Kidney epithelial cell (primary cell): ENCODE measurements around the gene ATXN2. TPM values are rescaled to one million over a fixed set of nuclear protein-coding genes. Genes with fewer than 3 reads are reported as not detected.

Experiments
- DNase-seq: peaks from one replicate; pipeline ENCODE4 v3.0.0-alpha.2; 2010; ENCODE audit warnings: low read depth
- H3K27me3 ChIP-seq: 2 replicates; pipeline ENCODE4 v1.6.0; 2011; ENCODE audit warnings: low read length; ENCODE audit not compliant: control insufficient read depth, insufficient read depth
- H3K36me3 ChIP-seq: 2 replicates; pipeline ENCODE4 v1.5.1; 2011; ENCODE audit warnings: low read length; ENCODE audit not compliant: control insufficient read depth, insufficient read depth
- H3K4me3 ChIP-seq: 2 replicates; pipeline ENCODE4 v1.5.1; 2011; ENCODE audit warnings: low read depth, mild to moderate bottlenecking, control low read depth, low read length
- total RNA-seq: library from RNA; depleted of rRNA; stranded (reverse); fragments of >200 nt; gene quantifications from 2 replicates; pipeline ENCODE4 v1.2.3, GENCODE V29; 2015
- TF ChIP-seq, protein P1 (sequence below): IDR thresholded peaks from 2 replicates; pipeline ENCODE4 v1.5.1; 2011; ENCODE audit warnings: mild to moderate bottlenecking, moderate library complexity, low read length, control low read depth, inconsistent platforms; ENCODE audit not compliant: insufficient read depth, poor library complexity, severe bottlenecking

ATXN2 gene
- total RNA-seq, 1 donor from 2014 or later, result 26.3 TPM

DNA sequence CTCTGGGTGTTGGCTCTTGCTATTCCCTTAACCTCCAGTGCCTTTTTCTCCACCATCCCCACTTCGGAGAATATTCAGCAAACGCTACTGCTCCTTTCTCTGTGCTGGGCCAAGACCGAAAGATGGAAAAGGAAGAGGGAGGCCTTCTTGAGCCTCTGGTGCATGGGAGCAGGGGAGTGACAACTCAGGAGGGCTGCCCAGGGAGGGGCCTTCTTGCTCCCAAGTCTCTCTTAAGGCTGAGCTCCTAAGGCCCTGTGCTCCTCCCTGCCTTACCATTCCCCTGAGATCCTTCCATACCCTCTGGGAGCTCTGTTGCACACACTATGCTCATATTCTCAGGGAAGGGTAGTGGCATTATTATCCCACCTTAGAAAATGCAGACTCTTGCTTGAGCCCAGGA, 158.5 kb downstream of the ATXN2 start:
- peaks cover 2% of the 10 kb centered on the region for H3K36me3 ChIP-seq
- TF ChIP-seq, protein P1, sequence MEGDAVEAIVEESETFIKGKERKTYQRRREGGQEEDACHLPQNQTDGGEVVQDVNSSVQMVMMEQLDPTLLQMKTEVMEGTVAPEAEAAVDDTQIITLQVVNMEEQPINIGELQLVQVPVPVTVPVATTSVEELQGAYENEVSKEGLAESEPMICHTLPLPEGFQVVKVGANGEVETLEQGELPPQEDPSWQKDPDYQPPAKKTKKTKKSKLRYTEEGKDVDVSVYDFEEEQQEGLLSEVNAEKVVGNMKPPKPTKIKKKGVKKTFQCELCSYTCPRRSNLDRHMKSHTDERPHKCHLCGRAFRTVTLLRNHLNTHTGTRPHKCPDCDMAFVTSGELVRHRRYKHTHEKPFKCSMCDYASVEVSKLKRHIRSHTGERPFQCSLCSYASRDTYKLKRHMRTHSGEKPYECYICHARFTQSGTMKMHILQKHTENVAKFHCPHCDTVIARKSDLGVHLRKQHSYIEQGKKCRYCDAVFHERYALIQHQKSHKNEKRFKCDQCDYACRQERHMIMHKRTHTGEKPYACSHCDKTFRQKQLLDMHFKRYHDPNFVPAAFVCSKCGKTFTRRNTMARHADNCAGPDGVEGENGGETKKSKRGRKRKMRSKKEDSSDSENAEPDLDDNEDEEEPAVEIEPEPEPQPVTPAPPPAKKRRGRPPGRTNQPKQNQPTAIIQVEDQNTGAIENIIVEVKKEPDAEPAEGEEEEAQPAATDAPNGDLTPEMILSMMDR, result no peak
- H3K27me3 ChIP-seq, result no peaks in the 10 kb centered on the region
- DNase-seq, result no peak
- H3K4me3 ChIP-seq, result no peak overlapping the region

DNA sequence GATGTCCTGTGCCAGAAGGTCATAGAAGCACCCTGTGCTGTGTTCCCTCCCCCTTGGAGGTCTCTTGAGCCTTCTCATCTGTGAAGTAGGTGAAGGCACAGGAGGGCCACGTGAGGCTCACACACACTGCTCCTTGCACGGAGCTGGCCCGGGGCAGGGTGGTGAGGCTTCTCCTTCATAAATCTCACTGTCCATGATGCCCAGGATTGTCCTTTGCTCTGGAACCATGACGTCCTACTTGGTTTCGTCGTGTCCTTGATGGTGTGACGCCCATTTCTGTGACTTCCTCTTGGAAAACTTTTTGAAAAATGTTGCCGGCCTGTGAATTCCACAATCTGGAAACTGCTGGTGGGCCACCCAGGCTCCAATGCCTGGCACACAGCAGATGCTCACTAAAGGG, 159.0 kb downstream of the ATXN2 start:
- Histone ChIP-seq H3K27me3 (no peaks in the 10 kb centered on the region), H3K36me3 (peaks cover 1% of the 10 kb centered on the region), H3K4me3 (no peak overlapping the region)
- DNase-seq, result no peak
- TF ChIP-seq, protein P1, result no peak

DNA sequence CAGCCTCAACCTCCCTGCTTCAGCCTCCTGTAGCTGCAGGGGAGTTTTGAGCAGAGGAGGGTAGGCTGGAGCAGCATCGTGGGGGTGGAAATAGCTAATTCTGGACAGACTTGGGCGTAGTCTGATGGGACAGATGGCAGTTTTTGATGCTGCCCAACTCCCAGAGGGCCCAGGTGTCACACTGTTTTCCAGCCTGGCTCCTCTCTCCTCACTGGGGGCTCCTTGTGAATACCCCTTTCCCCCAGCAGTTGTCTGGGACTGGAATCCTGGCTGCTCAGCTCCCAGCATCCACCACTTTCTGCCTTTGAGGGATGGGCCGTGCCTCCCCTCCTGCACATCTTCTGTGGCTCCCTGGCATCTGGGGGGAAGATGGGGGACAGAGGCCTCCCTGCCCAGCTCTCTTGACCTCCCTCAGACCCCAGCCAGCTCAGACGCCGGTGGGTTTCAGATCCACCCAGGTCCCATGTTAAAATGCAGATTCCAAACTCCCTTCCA, 159.4 kb downstream of the ATXN2 start:
- no peak for DNase-seq

DNA sequence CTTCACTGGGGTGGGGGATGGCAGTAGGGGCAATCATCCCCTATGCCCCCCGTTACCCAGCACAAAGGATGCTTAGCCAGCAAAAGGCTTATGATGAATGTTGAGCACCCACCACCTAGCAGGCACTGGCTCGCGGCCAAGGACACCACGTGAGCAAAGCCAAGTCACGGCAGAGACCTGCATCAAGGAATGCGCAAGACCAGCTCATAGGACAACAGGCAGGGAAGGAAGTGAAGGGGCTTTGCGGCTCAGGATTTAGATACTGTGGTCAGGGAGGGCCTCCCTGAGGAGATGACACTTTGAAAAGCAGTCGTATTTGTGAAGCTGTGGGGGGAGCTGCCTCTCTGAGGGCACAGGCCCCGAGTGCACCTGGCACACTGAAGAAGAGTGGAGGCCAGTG, 160.6 kb downstream of the ATXN2 start:
- TF ChIP-seq, protein P1, result no peak
- H3K36me3 ChIP-seq, result peaks cover 1% of the 10 kb centered on the region
- H3K27me3 ChIP-seq, result no peaks in the 10 kb centered on the region
- no peak overlapping the region for H3K4me3 ChIP-seq
- no peak for DNase-seq

More for the DNA sequence above, 159.4 kb downstream of the ATXN2 start:
- TF ChIP-seq, protein P1, result no peak
- no peak overlapping the region for H3K4me3 ChIP-seq
- peaks cover 1% of the 10 kb centered on the region for H3K36me3 ChIP-seq
- H3K27me3 ChIP-seq, result no peaks in the 10 kb centered on the region

DNA sequence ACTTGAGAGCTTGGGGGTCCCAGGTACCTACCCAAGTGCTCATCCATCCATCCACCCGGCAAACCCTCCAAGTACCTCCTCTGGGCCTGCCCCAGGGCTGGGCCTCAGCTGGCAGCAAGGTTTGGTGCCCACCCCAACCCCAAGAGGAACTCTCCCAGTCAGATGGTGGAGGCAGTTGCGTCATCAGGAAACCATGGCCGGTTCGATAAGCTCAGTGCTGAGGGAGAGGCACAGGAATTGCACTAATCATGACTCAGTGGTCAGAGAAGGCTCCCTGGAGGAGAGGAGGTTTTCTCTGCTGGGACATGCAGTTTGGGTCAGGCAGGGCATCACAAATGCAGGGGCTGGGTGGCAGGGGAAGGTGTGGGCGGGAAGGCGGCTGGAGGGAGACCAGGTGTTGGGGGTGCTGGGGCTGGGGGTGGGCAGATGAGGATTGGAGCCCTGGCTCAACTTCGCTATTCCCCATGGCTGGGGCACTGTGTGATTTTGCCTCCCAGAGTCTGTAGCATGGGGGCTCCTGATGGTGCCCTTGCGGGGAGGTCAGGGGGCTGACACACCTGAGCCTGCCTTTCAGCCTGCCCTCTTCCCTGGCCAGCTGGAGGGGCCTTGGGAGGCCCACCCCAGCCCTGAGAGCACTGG, 161.2 kb downstream of the ATXN2 start:
- TF ChIP-seq, protein P1, result no peak
- peaks cover 1% of the 10 kb centered on the region for H3K36me3 ChIP-seq
- DNase-seq, result peak; percentile 53
- no peak overlapping the region for H3K4me3 ChIP-seq
- H3K27me3 ChIP-seq, result no peaks in the 10 kb centered on the region

DNA sequence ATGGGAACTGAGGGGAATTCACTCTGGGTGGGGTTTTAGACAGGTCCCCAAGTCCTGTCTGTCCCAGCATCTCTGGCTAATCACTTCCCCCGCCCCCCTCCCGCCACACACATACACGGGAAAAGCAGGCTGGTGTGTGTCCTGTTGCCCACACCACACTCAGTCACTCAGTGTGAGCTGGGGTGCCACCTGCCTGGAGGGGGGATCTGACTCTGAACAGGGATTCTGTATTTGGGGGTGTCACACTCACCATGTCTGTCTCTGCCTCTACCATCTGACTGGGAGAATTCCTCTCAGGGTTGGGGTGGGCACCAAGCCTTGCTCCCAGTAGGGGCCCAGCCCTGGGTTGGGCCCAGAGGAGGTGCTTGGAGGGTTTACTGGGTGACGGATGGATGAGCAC, 162.3 kb downstream of the ATXN2 start:
- Histone ChIP-seq H3K27me3 (no peaks in the 10 kb centered on the region), H3K4me3 (no peak overlapping the region), H3K36me3 (peaks cover 1% of the 10 kb centered on the region)
- TF ChIP-seq, protein P1, result no peak
- no peak for DNase-seq
